GM21576 (cell line): ENCODE results near the gene STARD5.
A peak's percentile ranks its signal among the peaks of the same experiment; 100 is the strongest.
"Not testable (repeated sequence)": the region's sequence is repeated elsewhere in the genome, so short reads cannot be mapped to it uniquely, and the experiment has no call there.

Experiments
- ATAC-seq: cut with Tn5 transposase; IDR thresholded peaks from one replicate; pipeline ENCODE4 v1.9.1; 2021; ENCODE audit warnings: mild to moderate bottlenecking, moderate library complexity; ENCODE audit not compliant: unreplicated experiment

Gene STARD5, protein sequence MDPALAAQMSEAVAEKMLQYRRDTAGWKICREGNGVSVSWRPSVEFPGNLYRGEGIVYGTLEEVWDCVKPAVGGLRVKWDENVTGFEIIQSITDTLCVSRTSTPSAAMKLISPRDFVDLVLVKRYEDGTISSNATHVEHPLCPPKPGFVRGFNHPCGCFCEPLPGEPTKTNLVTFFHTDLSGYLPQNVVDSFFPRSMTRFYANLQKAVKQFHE

DNA sequence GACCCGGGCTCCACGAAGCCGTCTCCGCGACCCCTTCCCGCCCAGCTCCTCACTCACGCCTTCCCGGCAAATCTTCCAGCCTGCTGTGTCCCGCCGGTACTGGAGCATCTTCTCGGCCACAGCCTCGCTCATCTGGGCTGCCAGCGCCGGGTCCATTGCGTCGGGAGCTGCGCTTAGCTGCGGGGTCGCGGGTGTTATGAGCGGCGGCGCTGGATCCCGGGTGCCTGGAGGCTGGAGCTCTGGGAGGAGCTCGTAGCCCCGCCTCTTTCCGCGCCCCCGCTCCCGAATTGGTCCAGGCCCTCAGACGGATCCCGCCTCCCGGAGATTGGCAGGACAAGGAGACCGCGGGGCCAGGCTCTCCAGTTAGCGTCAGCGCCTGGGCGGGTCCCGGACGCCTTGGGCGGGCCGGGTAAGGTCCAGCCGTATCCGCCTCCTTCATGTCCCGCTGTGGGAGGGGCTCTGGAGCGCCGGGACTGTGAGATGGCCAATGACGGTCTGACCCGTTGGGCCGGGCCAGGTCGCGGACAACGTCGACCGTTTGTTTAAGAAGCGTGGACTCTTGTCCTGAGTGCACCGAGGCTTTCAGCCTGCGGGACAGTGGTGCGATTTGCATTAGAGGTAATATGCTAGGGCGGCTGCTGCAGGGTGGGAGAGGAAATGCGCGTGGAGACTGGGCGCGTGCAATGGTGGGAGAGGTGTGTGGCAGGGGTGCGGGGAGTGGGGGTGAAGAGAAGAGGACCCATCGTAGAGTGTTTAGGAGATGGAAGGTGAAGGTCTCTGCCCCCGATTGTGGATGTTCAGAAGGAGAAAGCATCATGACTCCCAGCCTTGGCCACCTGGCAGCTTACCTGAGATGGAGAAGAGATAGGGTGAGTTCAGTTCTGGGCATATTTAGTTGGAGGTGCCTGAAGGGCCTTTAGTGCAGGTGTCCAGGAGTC is at the start of gene STARD5:
Gene STARD5 (minus strand): TSS at position 198 of the 938 bp plus-strand sequence. CDS start 42 bp downstream, at position 156.
- peak; percentile 98 for ATAC-seq

DNA sequence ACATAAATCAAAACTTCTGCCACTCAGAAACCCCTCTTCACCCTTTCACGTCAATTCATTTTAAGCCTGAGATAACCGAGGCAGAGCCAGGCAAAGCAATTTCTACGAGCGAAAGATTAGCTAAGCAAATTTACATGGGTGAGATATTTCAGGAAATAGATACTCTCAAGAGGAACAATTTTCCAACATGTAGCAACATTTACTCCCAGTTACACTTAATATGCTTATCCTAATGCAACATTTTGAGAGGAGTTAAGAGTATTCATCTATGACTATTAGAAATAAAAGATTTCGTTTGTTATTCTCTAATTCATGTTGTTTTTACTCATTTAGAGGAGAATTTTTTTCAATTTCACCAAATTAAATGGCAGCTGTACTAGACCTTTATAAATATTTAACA is 49.2 kb upstream of the STARD5 start:
- no peak for ATAC-seq

- no peak for ATAC-seq
Measured at GRCh38 chr15:81372575-81372974, 48.6 kb upstream of the STARD5 start.

- ATAC-seq: no peak
Measured at GRCh38 chr15:81363718-81364500, 40.0 kb upstream of the STARD5 start.

- ATAC-seq: no peak
Measured at GRCh38 chr15:81363276-81363675, 39.3 kb upstream of the STARD5 start.

DNA sequence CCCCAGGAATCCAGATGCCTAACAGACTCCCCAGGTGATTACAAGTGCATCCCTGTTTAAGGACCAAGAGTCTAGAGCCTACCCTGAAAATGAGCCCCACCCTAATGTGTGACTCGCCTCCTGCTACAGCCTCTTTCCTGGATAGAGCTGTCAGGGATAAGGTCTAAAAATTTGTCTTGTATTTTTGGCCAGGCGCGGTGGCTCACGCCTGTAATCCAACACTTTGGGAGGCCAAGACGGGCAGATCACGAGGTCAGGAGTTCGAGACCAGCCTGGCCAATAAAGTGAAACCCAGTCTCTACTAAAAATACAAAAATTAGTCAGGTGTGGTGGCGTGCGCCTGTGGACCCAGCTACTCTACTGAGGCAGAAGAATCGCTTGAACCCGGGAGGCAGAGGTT is 38.8 kb upstream of the STARD5 start:
- ATAC-seq: no peak

DNA sequence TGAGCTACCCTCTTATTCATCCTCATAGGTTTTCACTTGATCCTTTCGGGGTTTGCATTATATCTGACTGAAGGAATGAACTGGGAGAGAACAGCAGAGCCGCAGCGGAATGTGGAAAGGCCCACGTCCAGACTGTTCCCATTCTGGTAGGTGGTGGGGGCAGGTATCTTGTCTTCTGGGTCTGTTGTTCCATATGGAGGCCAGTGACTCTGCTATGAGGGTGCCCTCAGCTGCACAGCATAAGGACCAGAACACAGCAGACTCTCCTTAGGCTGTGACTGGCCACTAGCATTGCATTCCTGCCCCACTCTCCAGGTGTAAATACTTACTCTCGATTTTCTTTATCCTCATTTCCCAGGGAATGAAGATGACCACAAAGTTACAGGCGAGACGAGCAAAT is 38.0 kb upstream of the STARD5 start:
- ATAC-seq: no peak

- ATAC-seq: no peak
Measured at GRCh38 chr15:81360491-81360890, 36.5 kb upstream of the STARD5 start.

DNA sequence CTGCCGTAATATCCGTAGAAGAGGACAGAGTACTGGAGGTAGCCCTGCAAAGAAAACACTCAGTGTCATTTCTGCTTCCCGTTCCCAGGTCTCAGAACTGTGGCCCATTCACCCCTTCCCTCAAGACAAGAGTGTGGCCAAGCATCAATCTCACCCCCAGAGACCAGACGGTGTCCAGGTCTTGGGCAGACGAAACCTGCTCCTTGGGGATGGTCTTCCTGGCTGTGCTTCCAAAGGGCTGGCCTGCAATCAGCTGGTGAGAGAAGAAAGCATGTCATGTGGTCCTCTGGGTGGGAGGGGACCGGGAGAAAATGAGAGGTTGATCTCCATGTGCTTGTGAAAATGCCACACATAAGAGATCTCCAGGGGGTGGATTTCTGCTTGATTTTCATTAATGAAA is 34.3 kb upstream of the STARD5 start:
- ATAC-seq: no peak

- no peak for ATAC-seq
Measured at GRCh38 chr15:81357180-81357686, 33.3 kb upstream of the STARD5 start.

DNA sequence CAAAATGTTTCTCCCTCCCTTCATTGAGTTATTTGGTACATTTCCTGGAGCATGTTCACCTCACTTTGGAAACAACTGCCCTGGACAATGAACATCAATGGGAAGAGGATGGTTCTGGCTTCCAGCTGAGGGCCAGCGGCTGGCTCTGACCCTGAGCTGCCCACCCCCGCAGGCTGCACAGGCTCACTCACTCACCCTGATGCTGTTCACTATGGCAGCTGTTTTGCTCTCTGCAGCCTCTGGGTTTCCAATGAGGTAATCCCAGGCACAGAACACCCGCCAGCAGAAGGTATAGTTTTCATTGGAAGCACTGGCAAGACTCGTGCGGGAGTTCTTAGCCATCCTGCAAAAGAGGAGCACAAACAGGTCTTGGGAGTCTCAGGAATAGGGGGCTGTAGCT is 32.3 kb upstream of the STARD5 start:
- no peak for ATAC-seq

DNA sequence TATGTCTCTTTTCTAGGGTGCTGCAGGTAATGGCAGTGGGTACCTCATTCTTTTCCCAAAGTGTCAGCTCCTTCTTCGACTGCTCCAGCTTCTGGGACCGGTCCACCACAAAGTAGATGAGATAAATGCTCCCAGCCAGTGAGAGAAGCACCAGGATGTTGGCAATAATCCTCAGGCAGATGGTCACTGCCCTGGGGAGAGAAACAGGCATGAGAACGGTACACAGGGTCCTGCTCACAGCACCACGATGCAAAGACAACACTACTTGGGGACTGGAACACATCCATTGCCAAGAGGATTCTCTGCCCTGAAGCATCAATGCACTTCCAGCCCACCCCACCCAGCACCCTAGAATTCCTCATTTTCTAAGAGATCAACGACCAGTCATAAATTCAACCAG is 27.7 kb upstream of the STARD5 start:
- ATAC-seq: no peak

DNA sequence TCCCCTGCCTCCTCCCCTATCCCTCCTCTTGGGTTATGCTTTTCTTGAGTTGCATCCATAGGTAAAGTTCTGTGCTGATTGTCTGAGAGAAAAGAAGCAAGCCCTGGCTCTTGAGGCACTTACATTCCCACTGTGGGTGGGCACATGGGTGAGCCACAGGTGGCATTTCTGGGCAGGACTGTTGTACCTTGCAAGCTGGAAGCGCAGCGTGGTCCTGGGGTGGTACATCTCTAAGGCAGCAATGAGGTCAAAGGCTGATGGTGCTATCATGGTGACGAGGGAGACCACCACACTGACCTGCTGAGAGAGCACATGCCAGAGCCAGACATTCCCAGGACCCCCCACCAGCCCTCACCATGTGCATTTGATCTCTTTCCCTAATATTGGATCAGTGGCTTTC is 25.3 kb upstream of the STARD5 start:
- ATAC-seq: no peak

DNA sequence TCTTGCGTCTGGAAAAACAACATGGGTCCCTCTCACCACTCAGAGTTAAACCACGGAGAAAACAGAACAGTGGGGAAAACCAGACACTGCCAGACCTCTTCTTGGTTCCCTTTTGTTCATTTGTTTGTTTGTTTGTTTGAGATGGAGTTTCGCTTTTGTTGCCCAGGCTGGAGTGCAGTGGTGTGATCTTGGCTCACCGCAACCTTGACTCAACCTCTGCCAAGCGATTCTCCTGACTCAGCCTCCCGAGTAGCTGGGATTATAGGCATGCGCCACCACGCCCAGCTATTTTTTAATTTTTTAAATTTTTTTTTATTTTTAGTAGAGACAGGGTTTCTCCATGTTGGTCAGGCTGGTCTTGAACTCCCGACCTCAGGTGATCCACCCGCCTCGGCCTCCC is 24.8 kb upstream of the STARD5 start:
- ATAC-seq: not testable (repeated sequence)

- ATAC-seq: no peak
Measured at GRCh38 chr15:81347910-81348309, 24.0 kb upstream of the STARD5 start.

DNA sequence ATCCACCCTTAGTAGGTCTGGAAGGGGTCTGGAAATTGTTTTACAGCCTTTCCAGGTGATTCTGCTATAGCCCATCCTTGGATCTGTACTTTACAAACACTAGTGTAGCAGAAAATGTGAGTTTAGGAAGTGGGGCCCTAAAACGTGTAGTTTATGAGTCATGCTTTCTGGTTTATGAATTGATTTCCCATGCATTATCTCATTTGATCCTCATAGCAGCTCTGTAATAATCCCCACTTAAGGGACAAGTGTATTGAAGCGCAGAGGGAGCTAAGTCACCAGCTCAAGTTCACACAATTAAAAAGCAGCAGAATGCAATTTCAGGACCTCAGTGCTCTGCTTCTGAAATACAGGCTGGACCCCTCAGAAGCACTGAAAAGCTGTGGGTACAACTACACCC is 22.7 kb upstream of the STARD5 start:
- no peak for ATAC-seq

DNA sequence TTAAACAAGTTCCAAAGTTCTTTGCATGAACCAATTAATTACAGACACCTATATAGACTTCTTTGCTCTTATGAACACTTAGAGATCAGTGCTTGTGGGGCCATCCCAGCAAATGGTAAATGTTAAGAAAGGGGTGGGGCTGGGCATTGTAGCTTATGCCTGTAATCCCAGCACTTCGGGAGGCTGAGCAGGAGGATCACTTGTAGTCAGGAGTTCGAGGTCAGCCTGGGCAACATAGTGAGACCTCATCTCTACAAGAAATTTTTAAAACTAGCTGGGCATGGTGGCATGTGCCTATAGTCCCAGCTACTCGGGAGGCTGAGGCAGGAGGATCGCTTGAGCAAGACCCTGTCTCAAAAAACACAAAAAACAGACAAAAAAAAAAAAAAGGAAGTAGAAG is 19.4 kb upstream of the STARD5 start:
- ATAC-seq: no peak

DNA sequence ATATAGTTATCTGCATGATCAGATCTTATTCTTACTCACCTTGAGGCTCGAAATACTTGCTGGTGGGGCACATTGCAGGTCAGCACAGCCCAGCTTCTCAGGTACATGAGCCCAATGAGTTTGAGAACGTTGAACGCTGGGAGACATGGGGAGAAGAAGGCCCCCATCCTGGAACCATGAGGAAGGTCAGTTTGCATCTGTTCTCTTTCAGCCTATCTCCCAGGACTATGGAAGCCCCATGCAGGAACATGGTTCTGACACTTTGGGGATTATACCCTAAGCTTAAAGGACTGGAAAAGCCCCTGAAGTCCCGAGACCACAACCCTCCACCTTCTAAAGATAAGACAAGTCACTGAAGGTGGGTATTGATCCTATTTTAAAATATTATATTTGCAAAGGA is 17.4 kb upstream of the STARD5 start:
- no peak for ATAC-seq

- no peak for ATAC-seq
Measured at GRCh38 chr15:81339851-81340250, 15.9 kb upstream of the STARD5 start.

- ATAC-seq: no peak
Measured at GRCh38 chr15:81339321-81339720, 15.4 kb upstream of the STARD5 start.
